HepG2 (cell line): ENCODE measurements around the gene NT5DC1. TPM values are rescaled to one million over a fixed set of nuclear protein-coding genes. Genes with fewer than 3 reads are reported as not detected.
A peak's percentile ranks its signal among the peaks of the same experiment; 100 is the strongest.

Experiments
- ATAC-seq: fragments of 200-7000 bp; cut with Tn5 transposase; 3 replicates; pipeline ENCODE4 v1.9.1; 2020; ENCODE audit warnings: mild to moderate bottlenecking, moderate library complexity
- BruUV-seq: library from RNA; stranded (reverse); fragments of 400-500 nt; replicated peaks from 2 replicates; lab custom pipeline; 2021; lab: Mats Ljungman, UMichigan
- CTCF ChIA-PET: fragments of 300-600 bp; formaldehyde crosslinking; extraction: SDS; loops from one replicate; lab custom pipeline; 2021; ENCODE audit warnings: low total read pairs, inconsistent platforms, low intra/inter-chr PET ratio; lab: Yijun Ruan, JAX
- POLR2A ChIA-PET: fragments of 350-600 bp; sonication (Branson Sonifier 250); formaldehyde crosslinking; loops from one replicate; lab custom pipeline; 2020; ENCODE audit warnings: antibody characterized with exemption, inconsistent platforms; lab: Yijun Ruan, JAX
- DNase-seq: peaks from one replicate; pipeline ENCODE4 v3.0.0-alpha.2; 2015; ENCODE audit warnings: low spot score
- FAIRE-seq: peaks from 3 replicates; lab custom pipeline; 2011; peaks lifted over from hg19 to GRCh38; lab: Jason Lieb, UNC
- H2AFZ ChIP-seq: one replicate; pipeline ENCODE4 v1.6.1; 2011; ENCODE audit warnings: low read length, inconsistent platforms
- H3K27ac ChIP-seq: fragments of 300-600 bp; 3 replicates; pipeline ENCODE4 v1.8.0; 2011; ENCODE audit warnings: mixed run types, mild to moderate bottlenecking, mixed read lengths, low read length, inconsistent platforms; ENCODE audit not compliant: insufficient read depth; ENCODE audit errors: extremely low read length
- H3K27me3 ChIP-seq, 2 experiments: fragments of 200-600 bp in 1 of 2; 2 replicates in 1 of 2; 3 replicates in 1 of 2; pipeline versions ENCODE4 v1.6.0 to v1.8.0; 2011; ENCODE audit warnings: low read length in 2 of 2, mild to moderate bottlenecking in 2 of 2, moderate library complexity in 2 of 2, inconsistent platforms in 1 of 2; ENCODE audit not compliant: insufficient read depth in 2 of 2, control insufficient read depth in 1 of 2
- H3K36me3 ChIP-seq, 2 experiments: fragments of 200-600 bp in 1 of 2; replicated peaks in 1 of 2; 2 replicates in 1 of 2; 3 replicates in 1 of 2; pipeline versions ENCODE4 v1.5.1 to v1.8.0; 2011; ENCODE audit warnings: low read length in 2 of 2, inconsistent platforms in 1 of 2; ENCODE audit not compliant: insufficient read depth in 2 of 2, control insufficient read depth in 1 of 2
- H3K4me1 ChIP-seq: 2 replicates; pipeline ENCODE4 v1.5.1; 2012; ENCODE audit warnings: low read length, inconsistent platforms; ENCODE audit not compliant: insufficient read depth
- H3K4me2 ChIP-seq: 2 replicates; pipeline ENCODE4 v1.6.0; 2011; ENCODE audit warnings: low read depth, low read length, inconsistent platforms
- H3K4me3 ChIP-seq, 3 experiments: fragments of 200-600 bp in 1 of 3; sonication (generic), shearing (Covaris generic) in 1 of 3; replicated peaks in 1 of 3; 2 replicates each; pipeline ENCODE4 v1.5.1; 2011 to 2016; ENCODE audit warnings: low read length in 3 of 3, inconsistent platforms in 2 of 3, low read depth in 2 of 3, mild to moderate bottlenecking in 2 of 3, control low read depth in 1 of 3, mixed read lengths in 1 of 3; ENCODE audit not compliant: insufficient read depth in 1 of 3
- H3K79me2 ChIP-seq: one replicate; pipeline ENCODE4 v1.6.1; 2011; ENCODE audit warnings: low read length, inconsistent platforms; ENCODE audit not compliant: insufficient read depth
- H3K9ac ChIP-seq: 2 replicates; pipeline ENCODE4 v1.6.0; 2011; ENCODE audit warnings: mild to moderate bottlenecking, low read depth, low read length, inconsistent platforms; ENCODE audit not compliant: insufficient read depth
- H3K9me3 ChIP-seq: 2 replicates; pipeline ENCODE4 v1.5.1; 2012; ENCODE audit warnings: mild to moderate bottlenecking, low read length
- H4K20me1 ChIP-seq: 2 replicates; pipeline ENCODE4 v1.6.0; 2011; ENCODE audit warnings: inconsistent platforms, mild to moderate bottlenecking, low read length, moderate library complexity; ENCODE audit not compliant: insufficient read depth
- ATF7 ChIP-seq, 2 experiments: fragments of 450-650 bp in 1 of 2; sonication (generic) in 1 of 2; formaldehyde crosslinking in 1 of 2; IDR thresholded peaks; 2 replicates each; pipeline versions ENCODE4 v1.4.0 to v1.6.1; 2016 to 2020; ENCODE audit warnings: antibody characterized with exemption in 1 of 2, mild to moderate bottlenecking in 1 of 2, missing genetic modification reagents in 1 of 2
- CEBPB ChIP-seq: IDR thresholded peaks from 2 replicates; pipeline ENCODE4 v1.6.1; 2011; ENCODE audit warnings: low read depth, low read length, improper control_type of control experiment, borderline replicate concordance
- FOXJ3 ChIP-seq: sonication (generic); formaldehyde crosslinking; IDR thresholded peaks from 2 replicates; pipeline ENCODE4 v1.4.0; 2020; ENCODE audit warnings: missing genetic modification reagents, mild to moderate bottlenecking, borderline replicate concordance
- FOXK1 ChIP-seq: sonication (generic); formaldehyde crosslinking; IDR thresholded peaks from 2 replicates; pipeline ENCODE4 v1.4.0; 2020; ENCODE audit warnings: low read depth, missing genetic modification reagents, borderline replicate concordance
- HNF1A ChIP-seq, 2 experiments: sonication (generic) in 1 of 2; formaldehyde crosslinking in 1 of 2; IDR thresholded peaks; 2 replicates each; pipeline versions ENCODE4 v1.4.0 to v1.6.1; 2016 to 2020; ENCODE audit warnings: borderline replicate concordance in 1 of 2, low read depth in 1 of 2, mild to moderate bottlenecking in 1 of 2, missing genetic modification reagents in 1 of 2
- MIER2 ChIP-seq: IDR thresholded peaks from 2 replicates; pipeline ENCODE4 v1.6.1; 2016; ENCODE audit warnings: missing biosample characterization, missing genetic modification reagents
- NFE2L2 ChIP-seq: fragments of 150-350 bp; IDR thresholded peaks from 2 replicates; pipeline ENCODE4 v1.6.1; 2014; ENCODE audit warnings: low read length
- RAD51 ChIP-seq: fragments of 450-650 bp; IDR thresholded peaks from 2 replicates; pipeline ENCODE4 v1.6.1; 2016; ENCODE audit warnings: borderline replicate concordance
- THAP11 ChIP-seq: IDR thresholded peaks from 2 replicates; pipeline ENCODE4 v1.6.1; 2016; ENCODE audit warnings: missing biosample characterization, missing genetic modification reagents
- ZBTB26 ChIP-seq: IDR thresholded peaks from 2 replicates; pipeline ENCODE4 v1.6.1; 2016; ENCODE audit warnings: missing compliant biosample characterization, missing genetic modification reagents, borderline replicate concordance
- ZNF253 ChIP-seq: sonication (generic); formaldehyde crosslinking; IDR thresholded peaks from 2 replicates; pipeline ENCODE4 v1.8.0; 2022; ENCODE audit warnings: mild to moderate bottlenecking, missing genetic modification reagents, borderline replicate concordance
- ZNF816 ChIP-seq: sonication (generic); formaldehyde crosslinking; IDR thresholded peaks from 2 replicates; pipeline ENCODE4 v1.8.0; 2022; ENCODE audit warnings: missing genetic modification reagents, mild to moderate bottlenecking, borderline replicate concordance
- ZSCAN30 ChIP-seq: sonication (generic); formaldehyde crosslinking; IDR thresholded peaks from 2 replicates; pipeline ENCODE4 v1.5.0; 2020; ENCODE audit warnings: mild to moderate bottlenecking, missing genetic modification reagents
- WGBS: methylation state at CpG from one replicate; pipeline ENCODE4 v1.1.6; 2017; ENCODE audit warnings: low lambda C conversion rate; 5-methylcytosine and 5-hydroxymethylcytosine counted together
- in situ Hi-C: cut with HindIII; loops from 2 replicates; pipeline ENCODE4 v1.10.0; 2017; ENCODE audit warnings: low pct_unique_long_range_greater_than_20kb; ENCODE audit not compliant: extremely low pct_ligation_motif_present
- intact Hi-C: fragments of 100-400 bp; cut with micrococcal nuclease; formaldehyde crosslinking; loops from one replicate; pipeline ENCODE4 v1.10.0; 2022; ENCODE audit not compliant: unreplicated experiment
- polyA plus RNA-seq, 8 experiments: library from polyadenylated mRNA; depleted of rRNA in 3 of 8; stranded (reverse) in 7 of 8; unstranded in 1 of 8; fragments of >200 nt; fragmentation: Illumina TruSeq in 4 of 8; extraction: Trizol in 4 of 8; gene quantifications; 2 replicates each; pipeline versions ENCODE4 v1.2.1 to v1.2.3, GENCODE V29; 2011 to 2016; ENCODE audit warnings: low read depth in 4 of 8, missing spikeins in 1 of 8, mixed read lengths in 1 of 8; ENCODE audit not compliant: insufficient read depth in 1 of 8
- total RNA-seq, 5 experiments: library from RNA; depleted of rRNA; stranded (reverse); fragments of >200 nt; fragmentation: Illumina TruSeq; extraction: Trizol; gene quantifications; 2 replicates each; pipeline ENCODE4 v1.2.3, GENCODE V29; 2016; ENCODE audit warnings: low read depth in 1 of 5

The NT5DC1 gene
- total and polyA plus RNA-seq, 2 of the 13 experiments (the other 11 are each of a cell fraction or from before 2014, with no cell fraction given) = 27.0 to 56.1 TPM

- DNase-seq = no peak
- FAIRE-seq = no peak
- Histone ChIP-seq H3K4me3 (no peak overlapping the region), H3K27me3 (no peaks in the 10 kb centered on the region), H3K9ac (no peak overlapping the region), H3K9me3 (no peaks in the 10 kb centered on the region), H2AFZ (no peak overlapping the region), H3K27ac (no peak overlapping the region), H3K36me3 (no peaks in the 10 kb centered on the region; a peak in 2 of 5 replicates), H3K4me2 (no peak overlapping the region), H4K20me1 (no peaks in the 10 kb centered on the region), H3K4me1 (peaks cover 31% of the 10 kb centered on the region), H3K79me2 (peaks cover 53% of the 10 kb centered on the region)
- ATAC-seq = no peak
- TF ChIP-seq ATF7 (IDR thresholded peaks at IDR 0.05) = 0 out of 2 replicates have a peak, but pooled peaks have one; percentile 21
- TF ChIP-seq ATF7 (CRISPR knock-in tag; IDR thresholded peaks at IDR 0.05) = no peak
- peak; percentile 73; the same call in 1 of the 2 replicates for TF ChIP-seq CEBPB
- TF ChIP-seq FOXJ3 (CRISPR knock-in tag) = no peak
- no peak for TF ChIP-seq FOXK1 (CRISPR knock-in tag)
- ChIA-PET CTCF (no interaction called here), POLR2A (interaction anchor here (1.3 kb wide), 1 partner anchor 9 kb away, joined by 4 read pairs; the partner anchor contains the start of gene FRK)
- intact Hi-C loops (no loop called here), in situ Hi-C loops (no loop called here)
- 96% methylated on average over 3 of the region's 3 CpGs for WGBS
- no TSS peak for BruUV-seq
Observed at GRCh38 chr6:116051244-116051643, 49.4 kb upstream of the NT5DC1 start.

- CTCF ChIA-PET = no interaction called here
- TF ChIP-seq MIER2 (CRISPR knock-in tag) (no peak), THAP11 (CRISPR knock-in tag) (no peak), ZNF253 (CRISPR knock-in tag) (no peak), HNF1A (IDR thresholded peaks at IDR 0.05; ENCODE audit: low read depth) (no peak), HNF1A (CRISPR knock-in tag; IDR thresholded peaks at IDR 0.05; ENCODE audit: borderline replicate concordance) (no peak), ZNF816 (CRISPR knock-in tag) (no peak), ZSCAN30 (CRISPR knock-in tag) (no peak), ZBTB26 (CRISPR knock-in tag) (no peak), RAD51 (no peak), NFE2L2 (peak; percentile 86)
Observed at GRCh38 chr6:116055513-116055912, 45.1 kb upstream of the NT5DC1 start.

More at GRCh38 chr6:116055513-116055912, 45.1 kb upstream of the NT5DC1 start:
- ATAC-seq (no peak), FAIRE-seq (no peak), DNase-seq (no peak)
- Histone ChIP-seq H3K9me3 (no peaks in the 10 kb centered on the region), H2AFZ (no peak overlapping the region), H3K4me2 (peak overlapping the region; percentile 80), H3K79me2 (peaks cover 84% of the 10 kb centered on the region), H3K9ac (no peak overlapping the region), H3K4me1 (peaks cover 38% of the 10 kb centered on the region), H3K36me3 (no peaks in the 10 kb centered on the region; a peak in 1 of 5 replicates), H3K4me3 (peak overlapping the region in 1 of 3 experiments; percentile 24; a peak in 1 of 6 replicates), H3K27me3 (no peaks in the 10 kb centered on the region; a peak in 1 of 5 replicates), H4K20me1 (peaks cover 5% of the 10 kb centered on the region; the same call in 1 of the 2 replicates), H3K27ac (peak overlapping the region; percentile 28)
- POLR2A ChIA-PET = interaction anchor here (1.8 kb wide), 1 partner anchor 45 kb away, joined by 6 read pairs; the partner anchor contains the start of gene NT5DC1
- intact Hi-C loops = no loop called here
- WGBS = 84% methylated on average over 1 of the region's 1 CpG
- in situ Hi-C loops = no loop called here
- no TSS peak for BruUV-seq
